ENCODE results near the gene C4A. TPM values are rescaled to one million over a fixed set of nuclear protein-coding genes. Genes with fewer than 3 reads are reported as not detected.

C4A gene
- total RNA-seq, 2 experiments from 2014 or later: 2.9 to 4.8 TPM

- ChIA-PET CTCF (ENCODE audit: unreplicated experiment) (no interaction called here), POLR2A (no interaction called here)
- Histone ChIP-seq H3K36me3 (ENCODE audit: insufficient read depth, low read length) (peaks cover 15% of the 10 kb centered on the region; the same call in 1 of the 2 replicates), H3K27ac (ENCODE audit: low read depth, low read length, poor library complexity, severe bottlenecking) (no peak overlapping the region), H3K4me1 (ENCODE audit: insufficient read depth, low read length, poor library complexity, severe bottlenecking) (no peaks in the 10 kb centered on the region), H3K4me3 (ENCODE audit: low read depth, low read length, poor library complexity, severe bottlenecking) (no peak overlapping the region), H3K9me3 (ENCODE audit: low read length) (no peaks in the 10 kb centered on the region), H2AFZ (ENCODE audit: low read length) (no peak overlapping the region), H4K20me1 (ENCODE audit: insufficient read depth, low read length) (no peaks in the 10 kb centered on the region), H3K79me2 (ENCODE audit: insufficient read depth, low read depth, low read length) (no peaks in the 10 kb centered on the region), H3K9me2 (ENCODE audit: insufficient read depth, low read length) (no peaks in the 10 kb centered on the region), H3K4me2 (ENCODE audit: low read length) (no peak overlapping the region)
- intact Hi-C loops (cut with micrococcal nuclease; ENCODE audit: unreplicated experiment): no loop called here
- no TSS peak for BruUV-seq (replicated peaks)
- TF ChIP-seq EZH2phosphoT487 (IDR thresholded peaks at IDR 0.05; ENCODE audit: borderline replicate concordance, low read depth, low read length) (no peak), CTCF (conservative IDR thresholded peaks at IDR 0.05; ENCODE audit: low read length) (no peak)
- DNase-seq (ENCODE audit: low spot score): no peak
Observed at GRCh38 chr6:31947070-31947675, 34.7 kb upstream of the C4A start.

- Histone ChIP-seq H3K4me3 (ENCODE audit: low read depth, low read length, poor library complexity, severe bottlenecking) (no peak overlapping the region), H3K9me3 (ENCODE audit: low read length) (no peaks in the 10 kb centered on the region), H3K4me2 (ENCODE audit: low read length) (no peak overlapping the region), H3K4me1 (ENCODE audit: insufficient read depth, low read length, poor library complexity, severe bottlenecking) (no peaks in the 10 kb centered on the region), H4K20me1 (ENCODE audit: insufficient read depth, low read length) (no peaks in the 10 kb centered on the region), H2AFZ (ENCODE audit: low read length) (no peak overlapping the region), H3K9me2 (ENCODE audit: insufficient read depth, low read length) (no peaks in the 10 kb centered on the region), H3K36me3 (ENCODE audit: insufficient read depth, low read length) (peaks cover 22% of the 10 kb centered on the region; the same call in 1 of the 2 replicates), H3K79me2 (ENCODE audit: insufficient read depth, low read depth, low read length) (no peaks in the 10 kb centered on the region), H3K27ac (ENCODE audit: low read depth, low read length, poor library complexity, severe bottlenecking) (no peak overlapping the region)
- no TSS peak for BruUV-seq (replicated peaks)
- POLR2A ChIA-PET: no interaction called here
- CTCF ChIA-PET (ENCODE audit: unreplicated experiment): no interaction called here
- no peak for DNase-seq (ENCODE audit: low spot score)
- intact Hi-C loops (cut with micrococcal nuclease; ENCODE audit: unreplicated experiment): no loop called here
- TF ChIP-seq CTCF (conservative IDR thresholded peaks at IDR 0.05; ENCODE audit: low read length): no peak
- no peak for TF ChIP-seq EZH2phosphoT487 (IDR thresholded peaks at IDR 0.05; ENCODE audit: borderline replicate concordance, low read depth, low read length)
Observed at GRCh38 chr6:31947864-31948263, 34.0 kb upstream of the C4A start.

- POLR2A ChIA-PET: no interaction called here
- Histone ChIP-seq H3K9me3 (ENCODE audit: low read length) (no peaks in the 10 kb centered on the region), H2AFZ (ENCODE audit: low read length) (no peak overlapping the region), H3K79me2 (ENCODE audit: insufficient read depth, low read depth, low read length) (no peaks in the 10 kb centered on the region), H3K36me3 (ENCODE audit: insufficient read depth, low read length) (peaks cover 27% of the 10 kb centered on the region; the same call in 1 of the 2 replicates), H4K20me1 (ENCODE audit: insufficient read depth, low read length) (no peaks in the 10 kb centered on the region), H3K4me2 (ENCODE audit: low read length) (no peak overlapping the region), H3K27ac (ENCODE audit: low read depth, low read length, poor library complexity, severe bottlenecking) (no peak overlapping the region), H3K9me2 (ENCODE audit: insufficient read depth, low read length) (no peaks in the 10 kb centered on the region), H3K4me1 (ENCODE audit: insufficient read depth, low read length, poor library complexity, severe bottlenecking) (no peaks in the 10 kb centered on the region), H3K4me3 (ENCODE audit: low read depth, low read length, poor library complexity, severe bottlenecking) (no peak overlapping the region)
- TF ChIP-seq EZH2phosphoT487 (IDR thresholded peaks at IDR 0.05; ENCODE audit: borderline replicate concordance, low read depth, low read length) (no peak), CTCF (conservative IDR thresholded peaks at IDR 0.05; ENCODE audit: low read length) (no peak)
- CTCF ChIA-PET (ENCODE audit: unreplicated experiment): no interaction called here
- BruUV-seq (replicated peaks): no TSS peak
- DNase-seq (ENCODE audit: low spot score): no peak
- intact Hi-C loops (cut with micrococcal nuclease; ENCODE audit: unreplicated experiment): no loop called here
Observed at GRCh38 chr6:31948306-31948705, 33.6 kb upstream of the C4A start.
